GM19239 (cell line): ENCODE results near the gene CPLANE2.
"Not testable (repeated sequence)": the region's sequence is repeated elsewhere in the genome, so short reads cannot be mapped to it uniquely, and the experiment has no call there.

Experiments
- DNase-seq: peaks from one replicate; pipeline ENCODE4 v3.0.0; 2011; ENCODE audit warnings: low spot score; ENCODE audit not compliant: insufficient read length
- FAIRE-seq: peaks from 2 replicates; lab custom pipeline; 2011; peaks lifted over from hg19 to GRCh38; lab: Jason Lieb, UNC

Gene CPLANE2

GRCh38 chr1:16198444-16199156, 38.4 kb downstream of the CPLANE2 start:
- DNase-seq: no peak
- FAIRE-seq: no peak

- FAIRE-seq: no peak
Observed at GRCh38 chr1:16196874-16197273, 40.1 kb downstream of the CPLANE2 start.

DNA sequence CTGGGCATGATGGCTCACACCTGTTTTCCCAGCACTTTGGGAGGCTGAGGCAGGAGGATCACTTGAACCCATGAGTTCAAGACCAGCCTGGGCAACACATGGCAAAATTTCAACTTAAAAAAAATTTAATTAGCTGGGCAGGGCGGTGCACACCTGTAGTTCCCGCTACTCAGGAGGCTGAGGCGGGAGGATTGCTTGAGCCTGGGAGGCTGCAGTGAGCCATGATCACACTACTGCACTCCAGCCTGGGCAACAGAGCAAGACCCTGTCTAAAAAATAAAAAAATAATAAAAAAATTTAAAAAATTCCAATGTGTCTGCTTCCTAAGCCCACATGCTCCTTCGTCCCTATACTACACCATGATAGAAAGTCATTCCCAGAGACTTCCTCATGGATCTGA, 40.8 kb downstream of the CPLANE2 start:
- DNase-seq, FAIRE-seq: not testable (repeated sequence)

More at GRCh38 chr1:16196874-16197273, 40.1 kb downstream of the CPLANE2 start:
- no peak for DNase-seq

- no peak for DNase-seq
- FAIRE-seq: no peak
Observed at GRCh38 chr1:16195518-16195905, 41.5 kb downstream of the CPLANE2 start.

GRCh38 chr1:16191916-16192546, 45.0 kb downstream of the CPLANE2 start:
- FAIRE-seq (no peak), DNase-seq (no peak)

DNA sequence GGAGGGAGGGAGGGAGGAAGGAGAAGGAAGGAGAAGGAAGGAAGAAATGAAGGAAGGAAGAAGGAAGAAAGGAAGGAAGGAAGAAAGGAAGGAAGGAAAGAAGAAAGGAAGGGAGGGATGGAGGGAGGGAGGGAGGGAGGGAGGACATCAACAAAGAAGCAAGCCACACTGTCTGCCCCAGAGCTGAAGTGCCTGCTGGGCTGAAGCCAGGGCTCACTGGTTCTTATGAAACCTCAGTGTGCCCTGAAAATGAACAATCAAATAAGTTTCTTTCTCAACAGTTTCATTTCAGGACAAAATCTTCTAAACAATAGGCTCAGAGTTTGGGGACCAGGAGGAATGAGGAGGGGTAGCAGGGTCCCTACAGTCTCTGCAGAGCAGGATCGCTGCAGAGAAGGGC, 45.7 kb downstream of the CPLANE2 start:
- FAIRE-seq: no peak
- DNase-seq: no peak

DNA sequence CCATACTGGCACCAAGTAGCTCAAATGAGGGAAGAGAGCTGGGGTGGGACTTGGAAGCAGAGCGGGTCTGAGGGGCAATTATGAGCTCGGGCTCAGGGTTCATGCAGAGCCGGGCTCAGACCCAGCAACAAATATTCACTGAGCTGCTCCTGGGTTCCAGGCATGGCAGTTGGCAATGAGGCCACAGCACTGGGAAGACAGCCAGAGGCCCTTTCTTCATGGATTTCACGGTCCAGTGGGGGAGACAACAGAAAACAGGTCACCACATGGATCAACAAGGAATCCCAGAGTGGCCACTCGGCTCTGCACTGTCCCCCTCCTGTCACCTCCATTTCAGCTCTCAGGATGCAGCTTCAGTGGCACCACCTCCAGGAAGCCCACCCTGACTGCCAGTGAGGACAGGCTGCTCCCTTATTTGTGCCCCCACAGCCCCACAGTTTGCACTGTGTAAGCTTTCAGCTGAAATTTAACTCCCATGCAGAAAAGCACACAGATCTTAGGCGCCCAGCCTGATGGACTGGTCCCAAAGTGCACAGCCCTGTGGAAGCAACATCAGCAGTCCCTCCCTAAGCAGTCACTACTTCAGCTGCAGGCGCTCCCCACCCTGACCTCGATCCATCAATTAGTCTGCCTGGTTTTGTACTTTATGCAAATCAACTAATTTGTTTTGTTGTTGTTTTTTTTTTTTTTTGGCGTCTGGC, 46.9 kb downstream of the CPLANE2 start:
- DNase-seq (no peak), FAIRE-seq (no peak)

- DNase-seq: no peak
- no peak for FAIRE-seq
Observed at GRCh38 chr1:16189003-16189402, 48.0 kb downstream of the CPLANE2 start.

GRCh38 chr1:16187748-16188401, 49.1 kb downstream of the CPLANE2 start:
- DNase-seq (peak; percentile 80), FAIRE-seq (peak; percentile 40)

DNA sequence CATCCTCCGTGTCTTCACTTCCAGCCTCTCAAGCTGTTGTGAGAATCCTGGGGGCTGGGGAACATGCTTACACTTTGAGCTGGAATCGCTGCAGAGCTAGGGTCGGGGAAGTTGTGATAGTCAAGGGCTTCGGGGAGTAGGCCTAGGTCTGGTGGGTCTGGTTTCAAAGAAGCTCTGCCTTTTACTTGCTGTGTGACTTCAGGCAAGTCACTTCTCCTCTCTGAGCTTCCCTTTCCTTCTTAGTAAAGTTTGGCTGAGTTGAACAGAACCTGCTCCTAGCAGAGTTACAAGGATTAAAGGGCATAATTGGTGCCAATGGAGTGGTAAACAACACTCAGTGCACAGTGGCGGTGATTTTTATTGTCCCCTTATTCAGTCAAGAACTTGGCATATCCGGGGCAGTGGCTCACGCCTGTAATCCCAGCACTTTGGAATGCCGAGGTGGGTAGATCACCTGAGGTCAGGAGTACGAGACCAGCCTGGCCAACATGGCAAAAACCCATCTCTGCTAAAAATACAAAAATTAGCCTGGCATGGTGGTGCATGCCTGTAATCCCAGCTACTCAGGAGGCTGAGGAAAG, 50.2 kb downstream of the CPLANE2 start:
- FAIRE-seq (no peak), DNase-seq (no peak)

GRCh38 chr1:16184557-16185303, 52.3 kb downstream of the CPLANE2 start:
- DNase-seq: no peak
- FAIRE-seq: no peak

- DNase-seq: no peak
Observed at GRCh38 chr1:16183765-16184556, 53.0 kb downstream of the CPLANE2 start.

GRCh38 chr1:16183179-16183578, 53.8 kb downstream of the CPLANE2 start:
- no peak for DNase-seq
- FAIRE-seq: no peak

More at GRCh38 chr1:16183765-16184556, 53.0 kb downstream of the CPLANE2 start:
- no peak for FAIRE-seq

- no peak for FAIRE-seq
- no peak for DNase-seq
Observed at GRCh38 chr1:16181887-16182719, 54.9 kb downstream of the CPLANE2 start.
